K562 (cell line): ENCODE measurements around the gene CHMP4B.

ENCODE experiments used
- ATF7 ChIP-seq: fragments of 450-650 bp; IDR thresholded peaks from 2 replicates; pipeline ENCODE4 v1.7.1; 2014; ENCODE audit warnings: mild to moderate bottlenecking, moderate library complexity
- EGR1 ChIP-seq: fragments of 450-650 bp; conservative IDR thresholded peaks from 2 replicates; pipeline ENCODE4 v1.6.1; 2017; ENCODE audit warnings: mild to moderate bottlenecking
- EZH2 ChIP-seq: IDR thresholded peaks from 2 replicates; pipeline ENCODE4 v1.6.1; 2012; ENCODE audit warnings: low read depth, mild to moderate bottlenecking, inconsistent platforms, low read length, borderline replicate concordance
- FOXK1 ChIP-seq: sonication (generic); formaldehyde crosslinking; IDR thresholded peaks from 2 replicates; pipeline ENCODE4 v1.8.0; 2022; ENCODE audit warnings: missing genetic modification reagents, mild to moderate bottlenecking, borderline replicate concordance
- NR2C2 ChIP-seq, 2 experiments: fragments of 200-800 bp in 1 of 2; sonication (Bioruptor generic) in 1 of 2; sonication (generic) in 1 of 2; formaldehyde crosslinking in 1 of 2; IDR thresholded peaks; 2 replicates each; pipeline versions ENCODE4 v1.6.1 to v1.8.0; 2016 to 2022; ENCODE audit warnings: mild to moderate bottlenecking in 1 of 2, missing compliant biosample characterization in 1 of 2, missing genetic modification characterization in 1 of 2, missing genetic modification reagents in 1 of 2
- ZNF224 ChIP-seq: sonication (generic); formaldehyde crosslinking; IDR thresholded peaks from 2 replicates; pipeline ENCODE4 v1.8.0; 2022; ENCODE audit warnings: mild to moderate bottlenecking, missing genetic modification reagents

DNA sequence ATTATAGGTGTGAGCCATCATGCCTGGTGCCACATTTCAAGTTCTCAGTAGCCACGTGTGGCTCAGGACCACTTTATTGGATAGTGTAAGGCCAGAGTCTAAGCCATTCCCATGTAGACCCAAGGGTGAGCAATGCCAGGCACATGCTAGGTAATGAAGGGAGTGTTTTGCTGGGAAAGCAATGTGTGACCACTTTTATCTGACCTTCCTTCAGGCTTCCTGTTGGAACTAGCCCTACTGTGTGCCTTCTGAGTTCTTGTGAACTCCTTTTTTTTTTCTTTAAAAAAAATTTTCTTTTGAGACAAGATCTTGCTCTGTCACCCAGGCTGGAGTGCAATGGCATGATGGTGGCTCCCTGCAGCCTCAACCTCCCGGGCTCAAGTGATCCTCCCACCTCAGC is 46.0 kb upstream of the CHMP4B start:
- TF ChIP-seq ATF7 (no peak), FOXK1 (CRISPR knock-in tag) (no peak), NR2C2 (CRISPR knock-in tag; IDR thresholded peaks at IDR 0.05) (no peak), NR2C2 (tag; IDR thresholded peaks at IDR 0.05) (no peak), EZH2 (no peak), EGR1 (no peak), ZNF224 (CRISPR knock-in tag) (no peak)
